ENCODE measurements around the gene RAB6B.

GRCh38 chr3:133792171-133792763, 103.4 kb downstream of the RAB6B start:
- TF ChIP-seq POLR2A (IDR thresholded peaks at IDR 0.05; ENCODE audit: low read depth) (no peak), CTCF (IDR thresholded peaks at IDR 0.05) (no peak)
